Fibroblast of pulmonary artery (primary cell): Measurements from ENCODE around the gene MAGI1.

Source experiments
- DNase-seq: peaks from one replicate; pipeline ENCODE4 v3.0.0-alpha.2; 2010; ENCODE audit warnings: low read depth
- H3K4me3 ChIP-seq: replicated peaks from 2 replicates; pipeline ENCODE4 v1.5.1; 2011; ENCODE audit warnings: low read depth, mild to moderate bottlenecking, control low read depth, low read length, moderate library complexity
- TF ChIP-seq, protein P1 (sequence below): IDR thresholded peaks from 2 replicates; pipeline ENCODE4 v1.5.1; 2011; ENCODE audit warnings: mild to moderate bottlenecking, control low read depth, low read length, inconsistent platforms; ENCODE audit errors: missing control alignments

MAGI1 gene

DNA sequence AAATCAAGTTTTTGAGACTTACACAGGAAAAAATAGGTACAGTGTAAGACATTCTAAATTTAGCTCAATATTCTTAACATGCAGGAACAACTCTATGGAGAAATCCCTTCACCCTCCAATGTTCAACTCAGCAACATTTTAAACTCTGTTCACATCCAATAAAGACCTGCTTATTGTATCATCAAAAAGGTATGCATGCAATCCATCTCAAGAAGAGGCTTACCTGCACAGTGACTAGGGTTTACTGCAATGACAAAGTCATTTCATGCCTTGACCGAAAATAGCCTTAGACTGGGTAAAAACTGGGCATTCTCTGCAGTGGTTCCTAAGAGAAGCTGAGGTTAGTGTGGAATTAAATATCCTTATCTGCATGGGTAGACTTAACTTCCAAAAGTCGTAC is 80.5 kb downstream of the MAGI1 start:
- TF ChIP-seq, protein P1, sequence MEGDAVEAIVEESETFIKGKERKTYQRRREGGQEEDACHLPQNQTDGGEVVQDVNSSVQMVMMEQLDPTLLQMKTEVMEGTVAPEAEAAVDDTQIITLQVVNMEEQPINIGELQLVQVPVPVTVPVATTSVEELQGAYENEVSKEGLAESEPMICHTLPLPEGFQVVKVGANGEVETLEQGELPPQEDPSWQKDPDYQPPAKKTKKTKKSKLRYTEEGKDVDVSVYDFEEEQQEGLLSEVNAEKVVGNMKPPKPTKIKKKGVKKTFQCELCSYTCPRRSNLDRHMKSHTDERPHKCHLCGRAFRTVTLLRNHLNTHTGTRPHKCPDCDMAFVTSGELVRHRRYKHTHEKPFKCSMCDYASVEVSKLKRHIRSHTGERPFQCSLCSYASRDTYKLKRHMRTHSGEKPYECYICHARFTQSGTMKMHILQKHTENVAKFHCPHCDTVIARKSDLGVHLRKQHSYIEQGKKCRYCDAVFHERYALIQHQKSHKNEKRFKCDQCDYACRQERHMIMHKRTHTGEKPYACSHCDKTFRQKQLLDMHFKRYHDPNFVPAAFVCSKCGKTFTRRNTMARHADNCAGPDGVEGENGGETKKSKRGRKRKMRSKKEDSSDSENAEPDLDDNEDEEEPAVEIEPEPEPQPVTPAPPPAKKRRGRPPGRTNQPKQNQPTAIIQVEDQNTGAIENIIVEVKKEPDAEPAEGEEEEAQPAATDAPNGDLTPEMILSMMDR: no peak
- no peak overlapping the region for H3K4me3 ChIP-seq
- DNase-seq: no peak

DNA sequence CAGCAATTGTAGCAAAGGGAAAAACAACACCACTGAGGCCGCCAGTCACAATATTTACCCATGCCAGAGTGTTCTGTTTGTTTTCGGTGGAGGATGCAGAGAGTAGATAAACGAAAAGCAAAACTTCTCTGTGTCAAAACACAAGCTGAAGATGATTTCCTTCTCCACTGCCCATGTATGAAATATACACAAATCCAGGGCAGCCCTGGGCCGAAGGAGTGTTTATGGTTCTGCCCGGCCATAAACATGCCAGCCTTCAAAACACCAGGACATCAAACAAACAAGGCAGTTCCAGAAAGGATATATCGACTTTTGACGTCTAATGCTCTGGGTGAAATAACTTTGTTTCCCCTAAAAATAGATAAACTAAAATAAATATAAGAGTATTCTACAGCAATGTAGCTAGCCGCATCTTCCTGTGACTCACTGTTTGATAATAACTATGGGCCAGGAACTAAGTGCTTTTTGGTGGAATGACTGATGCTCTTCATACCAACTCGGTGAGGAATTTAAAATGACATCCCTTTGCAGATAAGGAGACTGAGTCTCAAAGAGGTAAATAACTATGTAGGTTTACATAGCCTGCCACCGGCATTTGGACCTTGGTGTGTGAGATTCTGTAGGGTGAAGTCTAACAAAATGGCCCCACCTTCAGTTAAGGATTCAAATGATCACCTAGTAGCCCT is 82.8 kb downstream of the MAGI1 start:
- no peak overlapping the region for H3K4me3 ChIP-seq
- DNase-seq: peak; percentile 56
- TF ChIP-seq, protein P1: no peak

DNA sequence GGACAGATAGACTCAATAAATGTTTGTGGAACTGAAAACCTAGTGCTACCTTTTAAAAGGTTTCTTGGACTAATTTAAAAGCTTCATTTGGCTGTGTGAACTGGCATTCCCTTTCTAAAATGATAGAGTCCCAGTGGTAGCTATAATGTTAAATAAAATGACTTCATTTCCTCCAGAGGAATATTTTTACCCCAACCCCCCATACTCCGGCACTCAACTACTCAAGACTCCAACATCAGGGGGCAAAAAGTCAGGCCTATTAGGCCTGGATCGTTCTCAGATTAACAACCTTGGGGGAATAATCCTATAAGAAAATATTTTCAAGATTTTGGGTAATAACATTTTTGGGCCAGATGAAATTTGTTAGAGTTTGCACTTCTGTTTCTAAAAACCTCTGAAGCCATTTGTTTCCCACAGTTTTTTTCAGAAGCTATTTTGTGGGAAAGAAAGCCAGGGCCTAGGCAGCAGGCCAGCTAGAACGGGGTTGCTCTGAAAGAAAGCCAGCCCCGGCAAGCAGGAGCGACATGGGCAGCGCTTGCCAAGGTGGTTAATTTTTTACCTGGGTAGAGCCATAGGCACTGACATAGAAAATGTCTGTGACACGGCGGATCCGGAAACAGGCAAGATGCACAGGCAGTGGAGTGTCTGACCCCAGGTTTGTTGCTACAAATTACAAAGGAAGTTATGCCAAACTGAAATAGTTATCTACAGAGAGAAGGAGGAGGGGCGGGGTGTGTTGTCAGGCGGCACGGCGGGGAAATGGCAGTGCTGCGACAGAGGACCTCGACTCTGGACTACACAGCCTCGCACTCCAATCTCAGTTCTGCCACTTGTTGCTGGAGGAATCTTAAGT is 84.6 kb downstream of the MAGI1 start:
- H3K4me3 ChIP-seq: no peak overlapping the region
- DNase-seq: no peak
- TF ChIP-seq, protein P1: no peak

DNA sequence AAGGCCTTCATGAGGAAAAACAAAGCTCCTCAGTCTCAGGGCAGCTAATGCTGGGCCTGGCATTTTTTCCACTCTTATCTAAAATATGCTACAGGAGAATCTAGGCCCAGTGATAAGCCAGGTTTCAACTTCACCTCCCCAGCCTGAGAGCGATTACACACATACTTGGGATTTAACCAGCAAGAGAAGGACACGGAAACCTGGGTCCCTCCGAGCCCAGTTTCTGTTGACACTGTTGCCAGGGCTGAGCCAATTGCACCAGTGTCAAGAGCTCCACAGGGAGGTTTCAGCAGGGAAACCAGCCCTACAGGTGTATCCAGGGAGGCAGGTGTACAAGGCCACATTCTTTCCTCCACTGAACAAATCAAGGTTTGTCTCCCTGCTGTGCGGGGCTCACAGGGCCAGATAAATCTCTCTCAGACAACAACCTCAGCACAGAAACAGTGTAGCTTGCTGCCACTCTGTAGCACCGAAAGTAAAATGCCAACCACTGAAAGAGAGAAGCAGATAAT is 85.4 kb downstream of the MAGI1 start:
- H3K4me3 ChIP-seq: no peak overlapping the region
- DNase-seq: no peak
- TF ChIP-seq, protein P1: no peak

DNA sequence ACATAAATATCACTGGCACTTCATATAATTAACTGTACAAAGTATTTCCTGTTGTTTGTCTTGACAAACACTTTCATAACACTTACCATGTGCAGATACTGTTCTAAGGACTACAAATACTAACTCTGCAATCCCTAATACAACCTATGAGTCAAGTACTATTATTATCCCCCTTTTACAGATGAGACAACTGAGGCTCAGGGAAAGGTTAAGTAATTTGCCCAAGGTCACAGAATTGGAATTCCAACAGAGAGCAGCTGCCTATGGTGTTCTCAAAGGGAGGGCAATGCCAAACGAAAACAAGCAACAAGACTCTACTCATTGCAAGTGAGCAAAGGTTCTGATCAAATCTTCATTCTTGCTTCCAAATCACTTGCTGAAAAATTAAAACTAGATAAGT is 85.9 kb downstream of the MAGI1 start:
- TF ChIP-seq, protein P1: no peak
- no peak overlapping the region for H3K4me3 ChIP-seq
- DNase-seq: no peak

DNA sequence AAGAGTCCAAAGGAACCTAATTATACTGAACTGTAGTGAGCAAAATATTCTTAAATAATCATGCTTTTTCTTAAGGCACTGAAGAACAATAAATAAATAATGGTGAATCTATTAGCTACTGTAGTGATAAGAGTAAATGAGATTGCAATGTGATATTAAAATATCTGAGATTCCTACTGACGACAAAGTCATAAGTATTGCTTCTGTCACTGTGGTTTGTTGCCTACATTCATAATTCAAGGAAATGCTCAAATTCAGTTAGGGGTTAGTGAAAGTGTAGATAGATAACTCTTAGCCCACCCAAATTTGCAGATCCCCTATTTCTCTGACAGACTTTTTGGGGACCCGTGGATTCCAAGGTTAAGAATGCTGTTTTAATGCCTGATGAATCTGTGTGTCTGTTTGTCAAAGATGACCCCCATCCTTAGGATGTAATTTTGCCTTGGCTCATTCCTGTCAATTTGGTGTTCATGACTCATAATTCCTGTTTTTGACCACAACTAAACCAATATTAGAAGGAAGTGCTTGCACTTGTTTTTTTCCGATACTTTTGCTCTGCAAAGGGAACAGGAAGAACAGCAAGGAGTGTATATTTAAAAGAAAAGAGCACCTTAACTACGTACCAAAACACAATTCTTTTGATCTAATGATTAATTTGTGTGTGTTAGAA is 86.7 kb downstream of the MAGI1 start:
- DNase-seq: no peak
- TF ChIP-seq, protein P1: no peak
- no peak overlapping the region for H3K4me3 ChIP-seq
